GM18499 (cell line): ENCODE results near the gene TMBIM1.

Experiments used
- ATAC-seq: cut with Tn5 transposase; IDR thresholded peaks from one replicate; pipeline ENCODE4 v1.9.1; 2021; ENCODE audit warnings: moderate number of reproducible peaks; ENCODE audit not compliant: insufficient read depth, unreplicated experiment

Gene TMBIM1

DNA sequence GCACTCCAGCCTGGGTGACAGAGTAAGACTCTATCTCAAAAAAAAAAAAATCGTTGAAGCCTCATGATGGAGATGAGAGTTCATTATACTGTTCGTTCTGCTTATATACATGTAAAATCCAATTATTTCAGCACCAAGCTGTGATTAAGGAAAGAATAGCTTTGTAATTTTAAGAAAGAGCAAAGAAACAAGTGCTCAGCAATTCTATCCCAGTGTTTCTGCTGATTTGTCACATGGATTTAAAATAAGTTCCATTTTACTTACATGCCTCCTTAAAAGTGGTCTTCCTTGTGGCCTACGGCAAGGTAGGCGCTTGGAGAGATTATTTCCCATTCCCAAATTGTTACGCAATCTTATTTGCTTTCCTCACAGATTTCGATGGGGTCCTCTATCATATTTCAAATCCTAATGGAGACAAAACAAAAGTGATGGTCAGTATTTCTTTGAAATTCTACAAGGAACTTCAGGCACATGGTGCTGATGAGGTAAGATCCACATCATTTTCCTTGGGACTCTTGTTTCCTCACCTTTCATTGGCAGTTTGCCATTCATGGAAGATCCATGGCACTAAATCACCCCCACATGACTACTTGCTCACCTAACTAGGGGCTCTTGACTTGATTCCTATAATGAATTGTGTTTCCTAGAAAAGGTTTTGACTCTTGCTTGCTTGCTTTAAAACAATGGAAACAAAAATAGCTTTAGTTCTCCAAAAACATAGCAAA, 63.8 kb downstream of the TMBIM1 start:
- ATAC-seq, result no peak

DNA sequence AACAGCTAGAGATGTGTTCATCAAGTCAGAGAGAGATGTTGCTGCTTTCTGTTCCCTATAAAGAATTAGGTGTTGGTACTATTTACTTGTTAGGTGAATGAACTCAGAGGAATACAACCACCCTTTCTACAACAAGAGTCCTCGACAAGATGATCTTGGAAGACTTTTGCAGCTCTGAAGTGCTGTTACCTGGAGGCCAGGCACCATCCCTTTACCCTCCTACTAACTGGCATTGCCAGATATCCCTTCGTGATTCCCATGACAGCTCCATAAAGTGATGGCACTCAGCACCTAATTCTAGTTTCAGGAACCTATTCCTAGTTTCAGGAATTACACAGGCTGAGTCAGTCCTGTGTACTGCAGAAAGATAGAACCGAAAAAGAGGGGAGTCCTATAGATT, 65.4 kb downstream of the TMBIM1 start:
- ATAC-seq, result no peak
